Fibroblast of skin of scalp (primary cell): ENCODE results near the gene ZMAT5. TPM values are rescaled to one million over a fixed set of nuclear protein-coding genes. Genes with fewer than 3 reads are reported as not detected.

Experiments used
- DNase-seq: peaks from one replicate; pipeline ENCODE4 v3.0.0-alpha.2; 2013
- polyA plus RNA-seq, 2 experiments: library from polyadenylated mRNA; unstranded; fragments of 120-200 nt; gene quantifications; one replicate each; pipeline ENCODE4 v1.2.1, GENCODE V29; 2013; ENCODE audit not compliant: insufficient read length in 2 of 2

Gene ZMAT5
- 24.3 TPM for polyA plus RNA-seq (2013, experiment 1 of 2; ENCODE audit: insufficient read length)
- 21.7 TPM for polyA plus RNA-seq (2013, experiment 2 of 2; ENCODE audit: insufficient read length)

GRCh38 chr22:29766632-29767170 lies at the start of gene ZMAT5:
ZMAT5 (minus strand) TSS chr22:29767007; CDS start chr22:29748544, 18,463 bp downstream.
- peak; percentile 97 for DNase-seq

- no peak for DNase-seq
These were observed 49.7 kb upstream of the ZMAT5 start for GRCh38 chr22:29816539-29816938.

- DNase-seq = no peak
These were observed 49.3 kb upstream of the ZMAT5 start for GRCh38 chr22:29816128-29816527.

- no peak for DNase-seq
These were observed 48.8 kb upstream of the ZMAT5 start for GRCh38 chr22:29815580-29815979.

- no peak for DNase-seq
These were observed 47.2 kb upstream of the ZMAT5 start for GRCh38 chr22:29814003-29814402.

- DNase-seq = no peak
These were observed 46.8 kb upstream of the ZMAT5 start for GRCh38 chr22:29813563-29813962.

GRCh38 chr22:29813126-29813525 lies 46.3 kb upstream of the ZMAT5 start:
- no peak for DNase-seq

- no peak for DNase-seq
These were observed 44.6 kb upstream of the ZMAT5 start for GRCh38 chr22:29811377-29811776.

- no peak for DNase-seq
These were observed 43.4 kb upstream of the ZMAT5 start for GRCh38 chr22:29810216-29810615.

GRCh38 chr22:29806196-29806595 lies 39.4 kb upstream of the ZMAT5 start:
- no peak for DNase-seq

GRCh38 chr22:29804985-29805384 lies 38.2 kb upstream of the ZMAT5 start:
- no peak for DNase-seq

GRCh38 chr22:29803190-29803589 lies 36.4 kb upstream of the ZMAT5 start:
- no peak for DNase-seq

GRCh38 chr22:29801796-29802195 lies 35.0 kb upstream of the ZMAT5 start:
- DNase-seq = no peak

- no peak for DNase-seq
These were observed 34.3 kb upstream of the ZMAT5 start for GRCh38 chr22:29801153-29801552.

- peak; percentile 54 for DNase-seq
These were observed 32.4 kb upstream of the ZMAT5 start for GRCh38 chr22:29799217-29799680.

- no peak for DNase-seq
These were observed 32.0 kb upstream of the ZMAT5 start for GRCh38 chr22:29798801-29799200.

- DNase-seq = no peak
These were observed 31.5 kb upstream of the ZMAT5 start for GRCh38 chr22:29798318-29798717.

GRCh38 chr22:29797351-29797750 lies 30.5 kb upstream of the ZMAT5 start:
- DNase-seq = no peak

GRCh38 chr22:29795663-29796062 lies 28.9 kb upstream of the ZMAT5 start:
- no peak for DNase-seq

- no peak for DNase-seq
These were observed 26.6 kb upstream of the ZMAT5 start for GRCh38 chr22:29793396-29793795.

- no peak for DNase-seq
These were observed 23.3 kb upstream of the ZMAT5 start for GRCh38 chr22:29790061-29790460.

GRCh38 chr22:29788339-29789279 lies 21.8 kb upstream of the ZMAT5 start:
- no peak for DNase-seq

- no peak for DNase-seq
These were observed 20.7 kb upstream of the ZMAT5 start for GRCh38 chr22:29787371-29787980.
